ENCODE results near the gene OVOL3.

OVOL3 gene

GRCh38 chr19:36100476-36100875 is 10.5 kb upstream of the OVOL3 start:
- DNase-seq (ENCODE audit: low read depth in 2 of 2) = no peak

GRCh38 chr19:36101550-36102327 is 9.2 kb upstream of the OVOL3 start:
- DNase-seq (ENCODE audit: low read depth in 2 of 2) = no peak

GRCh38 chr19:36103040-36103626 is 7.8 kb upstream of the OVOL3 start:
- no peak for DNase-seq (ENCODE audit: low read depth in 2 of 2)

- DNase-seq (ENCODE audit: low read depth in 2 of 2) = no peak
These were observed 6.9 kb upstream of the OVOL3 start for GRCh38 chr19:36103842-36104552.

GRCh38 chr19:36106441-36106840 is 4.5 kb upstream of the OVOL3 start:
- no peak for DNase-seq (ENCODE audit: low read depth in 2 of 2)

- no peak for DNase-seq (ENCODE audit: low read depth in 2 of 2)
These were observed 4.0 kb upstream of the OVOL3 start for GRCh38 chr19:36106991-36107390.

- no peak for DNase-seq (ENCODE audit: low read depth in 2 of 2)
These were observed 2.3 kb upstream of the OVOL3 start for GRCh38 chr19:36108684-36109083.

- no peak for DNase-seq (ENCODE audit: low read depth in 2 of 2)
These were observed 227 bp downstream of the OVOL3 start for GRCh38 chr19:36111200-36111539.

GRCh38 chr19:36112678-36113077 is 1.7 kb downstream of the OVOL3 start:
- no peak for DNase-seq (ENCODE audit: low read depth in 2 of 2)

GRCh38 chr19:36113425-36113824 is 2.5 kb downstream of the OVOL3 start:
- DNase-seq (ENCODE audit: low read depth in 2 of 2) = no peak

GRCh38 chr19:36113894-36114720 is 3.2 kb downstream of the OVOL3 start:
- DNase-seq (ENCODE audit: low read depth in 2 of 2) = peak in 1 of 2 donors; percentile 4

- DNase-seq (ENCODE audit: low read depth in 2 of 2) = peak; percentile 98 to 99
These were observed 3.9 kb downstream of the OVOL3 start, which contains the start of gene POLR2I for GRCh38 chr19:36114721-36115452. Gene POLR2I (minus strand): TSS chr19:36114875. CDS start chr19:36114856, 19 bp downstream.

GRCh38 chr19:36115453-36116343 is 4.8 kb downstream of the OVOL3 start, which contains the start of gene TBCB:
Gene TBCB (plus strand): TSS chr19:36115468. CDS start chr19:36115561, 93 bp downstream.
- DNase-seq (ENCODE audit: low read depth in 2 of 2) = peak; percentile 83 to 86

- no peak for DNase-seq (ENCODE audit: low read depth in 2 of 2)
These were observed 5.3 kb downstream of the OVOL3 start for GRCh38 chr19:36116344-36116637.

- no peak for DNase-seq (ENCODE audit: low read depth in 2 of 2)
These were observed 9.4 kb downstream of the OVOL3 start for GRCh38 chr19:36120092-36120983.

- no peak for DNase-seq (ENCODE audit: low read depth in 2 of 2)
These were observed 10.0 kb downstream of the OVOL3 start for GRCh38 chr19:36120984-36121358.

GRCh38 chr19:36121486-36122124 is 10.7 kb downstream of the OVOL3 start:
- no peak for DNase-seq (ENCODE audit: low read depth in 2 of 2)

GRCh38 chr19:36125557-36125956 is 14.6 kb downstream of the OVOL3 start:
- no peak for DNase-seq (ENCODE audit: low read depth in 2 of 2)

- DNase-seq (ENCODE audit: low read depth in 2 of 2) = no peak
These were observed 17.4 kb downstream of the OVOL3 start for GRCh38 chr19:36128392-36128736.
